HUES48 (cell line): ENCODE measurements around the gene HHAT.

ENCODE experiments used
- H3K27ac ChIP-seq: one replicate; pipeline ENCODE4 v1.7.0; 2013; ENCODE audit warnings: low read depth, low read length, inconsistent platforms
- H3K27me3 ChIP-seq: 2 replicates; pipeline ENCODE4 v1.6.1; 2013; ENCODE audit warnings: mild to moderate bottlenecking, low read length; ENCODE audit not compliant: control insufficient read depth, insufficient read depth
- H3K36me3 ChIP-seq: 2 replicates; pipeline ENCODE4 v1.6.1; 2013; ENCODE audit warnings: low read length; ENCODE audit not compliant: control insufficient read depth, insufficient read depth
- H3K4me1 ChIP-seq: 2 replicates; pipeline ENCODE4 v1.6.1; 2013; ENCODE audit warnings: mild to moderate bottlenecking, low read length; ENCODE audit not compliant: control insufficient read depth, insufficient read depth
- H3K4me3 ChIP-seq: 2 replicates; pipeline ENCODE4 v1.5.1; 2013; ENCODE audit warnings: mild to moderate bottlenecking, low read depth, low read length
- H3K9ac ChIP-seq: 2 replicates; pipeline ENCODE4 v1.6.1; 2013; ENCODE audit warnings: mild to moderate bottlenecking, low read depth, low read length, moderate library complexity
- H3K9me3 ChIP-seq: 2 replicates; pipeline ENCODE4 v1.6.1; 2013; ENCODE audit warnings: low read length; ENCODE audit not compliant: control insufficient read depth, insufficient read depth

HHAT gene

GRCh38 chr1:210372931-210373627 lies 44.4 kb downstream of the HHAT start:
- Histone ChIP-seq H3K4me3 (0 out of 2 replicates have a peak overlapping the region, but pooled peaks have one; percentile 4), H3K36me3 (no peaks in the 10 kb centered on the region), H3K27ac (peak overlapping the region; percentile 89), H3K4me1 (peaks cover 38% of the 10 kb centered on the region), H3K27me3 (no peaks in the 10 kb centered on the region), H3K9me3 (no peaks in the 10 kb centered on the region), H3K9ac (no peak overlapping the region)

- no peaks in the 10 kb centered on the region for H3K9me3 ChIP-seq
- no peak overlapping the region for H3K9ac ChIP-seq
- no peaks in the 10 kb centered on the region for H3K36me3 ChIP-seq
- H3K27ac ChIP-seq: peak overlapping the region; percentile 89
- 0 out of 2 replicates have a peak overlapping the region, but pooled peaks have one; percentile 4 for H3K4me3 ChIP-seq
- H3K27me3 ChIP-seq: no peaks in the 10 kb centered on the region
- H3K4me1 ChIP-seq: peaks cover 38% of the 10 kb centered on the region
Measured at GRCh38 chr1:210373628-210373877, 44.9 kb downstream of the HHAT start.

- Histone ChIP-seq H3K4me3 (no peak overlapping the region), H3K27me3 (no peaks in the 10 kb centered on the region), H3K9ac (peak overlapping the region; percentile 98), H3K4me1 (peaks cover 37% of the 10 kb centered on the region), H3K27ac (peak overlapping the region; percentile 95), H3K36me3 (no peaks in the 10 kb centered on the region), H3K9me3 (no peaks in the 10 kb centered on the region)
Measured at GRCh38 chr1:210373878-210374599, 45.3 kb downstream of the HHAT start.

- Histone ChIP-seq H3K36me3 (no peaks in the 10 kb centered on the region), H3K27ac (peak overlapping the region; percentile 95), H3K27me3 (no peaks in the 10 kb centered on the region), H3K9ac (peak overlapping the region; percentile 98), H3K4me1 (peaks cover 32% of the 10 kb centered on the region), H3K9me3 (no peaks in the 10 kb centered on the region), H3K4me3 (no peak overlapping the region)
Measured at GRCh38 chr1:210374600-210374953, 45.9 kb downstream of the HHAT start.

GRCh38 chr1:210376836-210377372 lies 48.2 kb downstream of the HHAT start:
- H3K4me3 ChIP-seq: no peak overlapping the region
- no peak overlapping the region for H3K27ac ChIP-seq
- peaks cover 24% of the 10 kb centered on the region for H3K4me1 ChIP-seq
- H3K9ac ChIP-seq: no peak overlapping the region
- H3K27me3 ChIP-seq: no peaks in the 10 kb centered on the region
- H3K9me3 ChIP-seq: no peaks in the 10 kb centered on the region
- no peaks in the 10 kb centered on the region for H3K36me3 ChIP-seq

- Histone ChIP-seq H3K36me3 (no peaks in the 10 kb centered on the region), H3K27ac (no peak overlapping the region), H3K4me1 (peaks cover 15% of the 10 kb centered on the region), H3K9me3 (no peaks in the 10 kb centered on the region), H3K4me3 (no peak overlapping the region), H3K27me3 (no peaks in the 10 kb centered on the region), H3K9ac (no peak overlapping the region)
Measured at GRCh38 chr1:210377731-210378333, 49.1 kb downstream of the HHAT start.

GRCh38 chr1:210378736-210379135 lies 50.0 kb downstream of the HHAT start:
- H3K4me3 ChIP-seq: no peak overlapping the region
- H3K27me3 ChIP-seq: no peaks in the 10 kb centered on the region
- no peaks in the 10 kb centered on the region for H3K36me3 ChIP-seq
- no peak overlapping the region for H3K27ac ChIP-seq
- H3K9me3 ChIP-seq: no peaks in the 10 kb centered on the region
- H3K9ac ChIP-seq: no peak overlapping the region
- peaks cover 7% of the 10 kb centered on the region for H3K4me1 ChIP-seq

- H3K36me3 ChIP-seq: no peaks in the 10 kb centered on the region
Measured at GRCh38 chr1:210381934-210382333, 53.2 kb downstream of the HHAT start.

GRCh38 chr1:210384625-210385024 lies 55.9 kb downstream of the HHAT start:
- Histone ChIP-seq H3K27ac (no peak overlapping the region), H3K4me3 (no peak overlapping the region), H3K36me3 (no peaks in the 10 kb centered on the region)

More at GRCh38 chr1:210381934-210382333, 53.2 kb downstream of the HHAT start:
- H3K4me3 ChIP-seq: no peak overlapping the region
- H3K27ac ChIP-seq: no peak overlapping the region
- no peak overlapping the region for H3K9ac ChIP-seq
- peaks cover 3% of the 10 kb centered on the region; the same call in 1 of the 2 replicates for H3K4me1 ChIP-seq
- no peaks in the 10 kb centered on the region for H3K27me3 ChIP-seq
- no peaks in the 10 kb centered on the region for H3K9me3 ChIP-seq

GRCh38 chr1:210385228-210385627 lies 56.5 kb downstream of the HHAT start:
- Histone ChIP-seq H3K27ac (no peak overlapping the region), H3K9ac (no peak overlapping the region), H3K9me3 (0 out of 2 replicates have a peak, but pooled peaks cover 4% of the 10 kb centered on the region), H3K4me3 (no peak overlapping the region), H3K36me3 (no peaks in the 10 kb centered on the region), H3K27me3 (no peaks in the 10 kb centered on the region), H3K4me1 (peaks cover 6% of the 10 kb centered on the region; the same call in 1 of the 2 replicates)

More at GRCh38 chr1:210384625-210385024, 55.9 kb downstream of the HHAT start:
- Histone ChIP-seq H3K9me3 (0 out of 2 replicates have a peak, but pooled peaks cover 4% of the 10 kb centered on the region), H3K9ac (no peak overlapping the region), H3K4me1 (peaks cover 6% of the 10 kb centered on the region; the same call in 1 of the 2 replicates), H3K27me3 (no peaks in the 10 kb centered on the region)
